ENCODE measurements around the gene MOCS3. TPM values are rescaled to one million over a fixed set of nuclear protein-coding genes. Genes with fewer than 3 reads are reported as not detected.

The MOCS3 gene
- total and polyA plus RNA-seq, 2 donors (not counting 3 experiments of a cell fraction or from before 2014, with no cell fraction given), result 3.2 to 3.6 TPM

DNA sequence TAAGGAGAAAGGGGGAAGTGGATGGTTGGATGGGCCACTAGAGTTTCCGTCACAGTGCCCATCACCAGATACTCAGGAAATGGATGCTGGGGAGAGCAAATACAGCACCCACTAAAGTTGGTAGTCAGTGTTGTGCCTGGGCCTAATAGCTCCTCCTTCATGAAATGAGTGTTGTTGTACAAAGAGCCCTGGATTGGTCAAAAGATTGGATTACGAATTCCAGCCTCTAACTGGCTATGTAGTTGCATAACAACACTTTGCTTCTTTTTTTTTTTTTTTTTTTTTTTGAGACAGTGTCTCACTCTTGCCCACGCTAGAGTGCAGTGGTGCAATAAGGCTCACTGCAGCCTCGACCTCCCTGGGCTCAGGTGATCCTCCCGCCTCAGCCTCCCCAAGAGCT is 36.9 kb downstream of the MOCS3 start:
- FAIRE-seq (no peak), DNase-seq (ENCODE audit: low read depth, low spot score) (no peak)
- H4K20me1 ChIP-seq (replicated peaks; ENCODE audit: control insufficient read depth, extremely low read depth, insufficient read depth, low read length), result no peaks in the 10 kb centered on the region
- no peaks in the 10 kb centered on the region for H3K9me3 ChIP-seq (replicated peaks; ENCODE audit: control insufficient read depth, insufficient read depth, low read length)
- ChIA-PET POLR2A (no interaction called here), CTCF (interaction anchor here (1.0 to 2.6 kb wide), 5 partner anchors 8 to 312 kb away, joined by 3 to 11 read pairs (median 4); no protein-coding TSS in a partner anchor)
- no peak overlapping the region for H3K4me3 ChIP-seq (replicated peaks in 1 of 3; ENCODE audit: insufficient read depth in 1 of 3, low read depth in 1 of 3, low read length in 3 of 3)
- peaks cover 4 to 6% of the 10 kb centered on the region in 2 experiments for H3K27me3 ChIP-seq (ENCODE audit: control insufficient read depth in 2 of 2, insufficient read depth in 2 of 2, low read length in 2 of 2)
- H3K79me2 ChIP-seq (ENCODE audit: control insufficient read depth, insufficient read depth, low read length), result no peaks in the 10 kb centered on the region
- intact Hi-C loops (cut with micrococcal nuclease) (no loop called here), dilution Hi-C loops (cut with MboI; ENCODE audit: extremely low pct_ligation_motif_present, low sequenced_read_pairs) (no loop called here)
- H3K9me1 ChIP-seq (replicated peaks; ENCODE audit: control insufficient read depth, extremely low read depth, insufficient read depth, low read length), result no peaks in the 10 kb centered on the region
- no peak overlapping the region for H3K9ac ChIP-seq (replicated peaks; ENCODE audit: extremely low read depth, insufficient read depth, low read length)
- no peak for TF ChIP-seq POLR2A (IDR thresholded peaks at IDR 0.05; ENCODE audit: low read depth, low read length)
- no peak for TF ChIP-seq POLR2AphosphoS5 (IDR thresholded peaks at IDR 0.05; ENCODE audit: insufficient read depth, low read depth, low read length)
- TF ChIP-seq GATA2 (IDR thresholded peaks at IDR 0.05; ENCODE audit: insufficient read depth, insufficient read length, low read depth, low read length), result no peak
- TF ChIP-seq, protein P1, sequence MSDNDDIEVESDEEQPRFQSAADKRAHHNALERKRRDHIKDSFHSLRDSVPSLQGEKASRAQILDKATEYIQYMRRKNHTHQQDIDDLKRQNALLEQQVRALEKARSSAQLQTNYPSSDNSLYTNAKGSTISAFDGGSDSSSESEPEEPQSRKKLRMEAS (IDR thresholded peaks at IDR 0.05; ENCODE audit: insufficient read depth, insufficient read length), result no peak
- TF ChIP-seq, protein P2, sequence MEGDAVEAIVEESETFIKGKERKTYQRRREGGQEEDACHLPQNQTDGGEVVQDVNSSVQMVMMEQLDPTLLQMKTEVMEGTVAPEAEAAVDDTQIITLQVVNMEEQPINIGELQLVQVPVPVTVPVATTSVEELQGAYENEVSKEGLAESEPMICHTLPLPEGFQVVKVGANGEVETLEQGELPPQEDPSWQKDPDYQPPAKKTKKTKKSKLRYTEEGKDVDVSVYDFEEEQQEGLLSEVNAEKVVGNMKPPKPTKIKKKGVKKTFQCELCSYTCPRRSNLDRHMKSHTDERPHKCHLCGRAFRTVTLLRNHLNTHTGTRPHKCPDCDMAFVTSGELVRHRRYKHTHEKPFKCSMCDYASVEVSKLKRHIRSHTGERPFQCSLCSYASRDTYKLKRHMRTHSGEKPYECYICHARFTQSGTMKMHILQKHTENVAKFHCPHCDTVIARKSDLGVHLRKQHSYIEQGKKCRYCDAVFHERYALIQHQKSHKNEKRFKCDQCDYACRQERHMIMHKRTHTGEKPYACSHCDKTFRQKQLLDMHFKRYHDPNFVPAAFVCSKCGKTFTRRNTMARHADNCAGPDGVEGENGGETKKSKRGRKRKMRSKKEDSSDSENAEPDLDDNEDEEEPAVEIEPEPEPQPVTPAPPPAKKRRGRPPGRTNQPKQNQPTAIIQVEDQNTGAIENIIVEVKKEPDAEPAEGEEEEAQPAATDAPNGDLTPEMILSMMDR (IDR thresholded peaks at IDR 0.05; ENCODE audit: extremely low read depth in 1 of 2, insufficient read depth in 1 of 2, low read depth in 1 of 2, low read length in 2 of 2), result no peak
- no peak for TF ChIP-seq MYC (IDR thresholded peaks at IDR 0.05; ENCODE audit: low read depth, low read length)
- TF ChIP-seq FOS (IDR thresholded peaks at IDR 0.05; ENCODE audit: borderline replicate concordance, insufficient read depth, low read length), result no peak
- no peak for TF ChIP-seq JUN (IDR thresholded peaks at IDR 0.05; ENCODE audit: borderline replicate concordance, insufficient read depth, insufficient read length, low read depth)
- TF ChIP-seq EZH2 (IDR thresholded peaks at IDR 0.05; ENCODE audit: borderline replicate concordance, low read depth, low read length, severe bottlenecking), result no peak
- H3K27ac ChIP-seq (ENCODE audit: insufficient read depth, low read depth, low read length), result no peak overlapping the region
- BruUV-seq (replicated peaks), result no TSS peak
- H2AFZ ChIP-seq (ENCODE audit: low read depth, low read length), result no peak overlapping the region
- no peaks in the 10 kb centered on the region for H3K4me1 ChIP-seq (ENCODE audit: control insufficient read depth, extremely low read depth, insufficient read depth, low read length)
- H3K4me2 ChIP-seq (ENCODE audit: insufficient read depth, low read length), result no peak overlapping the region
- H3K36me3 ChIP-seq (ENCODE audit: control insufficient read depth in 2 of 2, extremely low read depth in 1 of 2, insufficient read depth in 2 of 2, low read length in 2 of 2), result no peaks in the 10 kb centered on the region
